HAP-1 (cell line): ENCODE results near the gene PHKG1.
"Not testable (repeated sequence)": the region's sequence is repeated elsewhere in the genome, so short reads cannot be mapped to it uniquely, and the experiment has no call there.

Source experiments
- DNase-seq, 2 experiments: peaks; one replicate each; pipeline ENCODE4 v3.0.0-alpha.2; 2016 to 2020; ENCODE audit warnings: low spot score in 2 of 2
- H3K27me3 ChIP-seq: fragments of 250-450 bp; sonication (Bioruptor Pico); 2 replicates; pipeline ENCODE4 v1.5.1; 2020; ENCODE audit warnings: low read depth, mild to moderate bottlenecking, moderate library complexity
- H3K36me3 ChIP-seq: fragments of 250-450 bp; sonication (Bioruptor Pico); replicated peaks from 2 replicates; pipeline ENCODE4 v1.5.1; 2020; ENCODE audit warnings: mild to moderate bottlenecking
- H3K4me1 ChIP-seq: fragments of 250-450 bp; sonication (Bioruptor Pico); 2 replicates; pipeline ENCODE4 v1.5.1; 2020; ENCODE audit warnings: mild to moderate bottlenecking
- H3K4me3 ChIP-seq: fragments of 250-450 bp; sonication (Bioruptor Pico); 2 replicates; pipeline ENCODE4 v1.5.1; 2020; ENCODE audit warnings: mild to moderate bottlenecking, moderate library complexity
- H3K9me3 ChIP-seq: fragments of 250-450 bp; sonication (Bioruptor Pico); 2 replicates; pipeline ENCODE4 v1.5.1; 2020; ENCODE audit warnings: mild to moderate bottlenecking, moderate library complexity
- in situ Hi-C: fragments of 300-500 bp; cut with MboI; formaldehyde crosslinking; loops from 3 replicates; pipeline ENCODE4 v1.14.3; 2020; ENCODE audit warnings: low sequenced_read_pairs, inconsistent platforms, mixed read lengths

The PHKG1 gene

GRCh38 chr7:56099653-56100052 is 6.9 kb upstream of the PHKG1 start:
- peaks cover 54% of the 10 kb centered on the region for H3K36me3 ChIP-seq

DNA sequence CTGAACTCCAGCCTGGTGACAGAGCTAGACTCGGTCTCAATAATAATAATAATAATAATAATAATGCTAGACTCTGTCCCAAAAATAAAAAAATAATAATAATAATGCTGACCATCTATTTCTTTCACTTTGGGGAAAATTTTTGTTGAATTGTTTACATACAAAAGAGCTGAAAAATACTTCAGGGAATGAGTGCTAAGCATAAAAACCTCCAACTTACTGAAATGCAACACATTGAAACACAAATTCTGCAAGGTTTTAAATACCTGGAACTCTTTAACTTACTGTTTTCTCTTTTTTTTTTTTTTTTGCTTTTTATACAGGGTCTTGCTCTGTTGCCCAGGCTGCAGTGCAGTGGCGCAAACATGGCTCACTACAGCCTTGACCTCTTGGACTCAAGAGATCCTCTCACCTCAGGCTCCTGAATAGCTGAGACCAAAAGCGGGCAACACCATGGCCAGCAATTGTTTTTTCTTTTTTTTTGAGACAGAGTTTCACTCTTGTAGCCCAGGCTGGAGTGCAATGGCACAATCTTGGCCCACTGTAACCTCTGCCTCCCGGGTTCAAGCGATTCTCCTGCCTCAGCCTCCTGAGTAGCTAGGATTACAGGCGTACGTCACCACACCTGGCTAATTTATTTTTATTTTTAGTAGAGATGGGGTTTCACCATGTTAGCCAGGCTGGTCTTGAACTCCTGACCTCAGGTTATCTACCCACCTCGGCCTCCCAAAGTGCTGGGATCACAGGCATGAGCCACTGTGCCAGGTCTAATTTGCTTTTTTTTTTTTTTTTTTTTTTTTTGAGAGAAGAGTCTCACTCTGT is 5.6 kb upstream of the PHKG1 start:
- H3K4me3 ChIP-seq, H3K9me3 ChIP-seq, DNase-seq, H3K27me3 ChIP-seq, in situ Hi-C loops, H3K4me1 ChIP-seq: not testable (repeated sequence)
- peaks cover 44% of the 10 kb centered on the region for H3K36me3 ChIP-seq

More at GRCh38 chr7:56099653-56100052, 6.9 kb upstream of the PHKG1 start:
- no peak for DNase-seq
- Histone ChIP-seq H3K27me3 (no peaks in the 10 kb centered on the region), H3K4me3 (no peak overlapping the region), H3K4me1 (no peaks in the 10 kb centered on the region), H3K9me3 (no peaks in the 10 kb centered on the region)
- in situ Hi-C loops: loop anchor here (10.0 kb wide), 1 partner anchor 735 kb away; the partner anchor contains the start of gene LANCL2

- Histone ChIP-seq H3K27me3 (no peaks in the 10 kb centered on the region), H3K9me3 (no peaks in the 10 kb centered on the region), H3K4me1 (no peaks in the 10 kb centered on the region), H3K4me3 (no peak overlapping the region), H3K36me3 (peaks cover 37% of the 10 kb centered on the region)
- DNase-seq: no peak
- in situ Hi-C loops: no loop called here
These were observed 4.9 kb upstream of the PHKG1 start for GRCh38 chr7:56097700-56098099.

- H3K36me3 ChIP-seq, H3K9me3 ChIP-seq, DNase-seq, H3K27me3 ChIP-seq, H3K4me3 ChIP-seq, in situ Hi-C loops, H3K4me1 ChIP-seq: not testable (repeated sequence)
These were observed 364 bp downstream of the PHKG1 start for GRCh38 chr7:56092388-56092787.

- no peaks in the 10 kb centered on the region for H3K9me3 ChIP-seq
- no peak overlapping the region for H3K4me3 ChIP-seq
- no peaks in the 10 kb centered on the region for H3K27me3 ChIP-seq
- in situ Hi-C loops: no loop called here
- no peaks in the 10 kb centered on the region for H3K36me3 ChIP-seq
- no peak for DNase-seq
- H3K4me1 ChIP-seq: no peaks in the 10 kb centered on the region
These were observed 1.2 kb downstream of the PHKG1 start for GRCh38 chr7:56091591-56091990.

- Histone ChIP-seq H3K36me3 (no peaks in the 10 kb centered on the region), H3K4me3 (no peak overlapping the region), H3K9me3 (no peaks in the 10 kb centered on the region), H3K4me1 (no peaks in the 10 kb centered on the region), H3K27me3 (no peaks in the 10 kb centered on the region)
- in situ Hi-C loops: no loop called here
- no peak for DNase-seq
These were observed 5.3 kb downstream of the PHKG1 start for GRCh38 chr7:56087445-56087844.

- H3K4me3 ChIP-seq: no peak overlapping the region
- no peaks in the 10 kb centered on the region for H3K4me1 ChIP-seq
- H3K9me3 ChIP-seq: no peaks in the 10 kb centered on the region
- no peak for DNase-seq
- H3K27me3 ChIP-seq: no peaks in the 10 kb centered on the region
- no peaks in the 10 kb centered on the region; the same call in 1 of the 2 replicates for H3K36me3 ChIP-seq
- in situ Hi-C loops: no loop called here
These were observed 6.0 kb downstream of the PHKG1 start for GRCh38 chr7:56086761-56087160.

- H3K4me1 ChIP-seq: no peaks in the 10 kb centered on the region
- no peaks in the 10 kb centered on the region for H3K27me3 ChIP-seq
- in situ Hi-C loops: no loop called here
- no peak for DNase-seq
- no peaks in the 10 kb centered on the region for H3K9me3 ChIP-seq
- H3K4me3 ChIP-seq: no peak overlapping the region
- H3K36me3 ChIP-seq: peaks cover 15% of the 10 kb centered on the region
These were observed 9.5 kb downstream of the PHKG1 start for GRCh38 chr7:56083150-56083785.

DNA sequence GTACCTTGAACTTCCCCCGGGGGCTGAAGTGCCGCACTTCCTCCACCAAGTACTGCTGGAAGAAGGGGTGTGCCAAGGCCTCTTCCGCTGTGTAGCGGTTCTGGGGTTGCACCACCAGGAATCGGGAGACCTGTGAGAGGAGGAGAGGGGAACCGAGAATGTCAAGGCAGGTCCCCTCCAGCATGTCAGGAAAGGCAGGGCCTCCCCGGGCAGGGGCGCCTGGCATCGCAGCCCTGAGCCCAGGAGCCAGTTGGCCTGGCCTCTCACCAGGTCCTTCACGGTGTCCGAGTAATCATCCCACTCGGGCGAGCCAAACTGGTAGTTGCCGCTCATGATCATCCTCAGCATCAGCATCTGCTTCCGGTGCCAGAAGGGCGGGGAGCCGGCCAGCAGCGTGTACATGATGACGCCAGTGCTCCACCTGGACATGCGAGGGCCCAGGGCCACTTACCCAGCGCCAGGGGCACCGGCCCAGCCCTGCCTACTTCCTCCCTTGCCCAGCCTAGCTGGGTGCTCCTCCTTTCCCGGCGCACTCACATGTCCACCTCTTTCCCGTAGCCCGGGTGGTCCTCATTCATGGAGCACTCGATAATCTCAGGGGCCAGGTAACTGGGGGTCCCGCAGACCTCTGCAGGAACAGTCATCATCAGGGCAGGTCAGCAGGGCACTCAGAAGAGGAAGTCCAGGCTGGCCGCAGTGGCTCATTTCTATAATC is 11.0 kb downstream of the PHKG1 start:
- in situ Hi-C loops: no loop called here
- Histone ChIP-seq H3K4me1 (no peaks in the 10 kb centered on the region), H3K9me3 (no peaks in the 10 kb centered on the region), H3K36me3 (peaks cover 18% of the 10 kb centered on the region), H3K27me3 (no peaks in the 10 kb centered on the region), H3K4me3 (no peak overlapping the region)
- DNase-seq: no peak

DNA sequence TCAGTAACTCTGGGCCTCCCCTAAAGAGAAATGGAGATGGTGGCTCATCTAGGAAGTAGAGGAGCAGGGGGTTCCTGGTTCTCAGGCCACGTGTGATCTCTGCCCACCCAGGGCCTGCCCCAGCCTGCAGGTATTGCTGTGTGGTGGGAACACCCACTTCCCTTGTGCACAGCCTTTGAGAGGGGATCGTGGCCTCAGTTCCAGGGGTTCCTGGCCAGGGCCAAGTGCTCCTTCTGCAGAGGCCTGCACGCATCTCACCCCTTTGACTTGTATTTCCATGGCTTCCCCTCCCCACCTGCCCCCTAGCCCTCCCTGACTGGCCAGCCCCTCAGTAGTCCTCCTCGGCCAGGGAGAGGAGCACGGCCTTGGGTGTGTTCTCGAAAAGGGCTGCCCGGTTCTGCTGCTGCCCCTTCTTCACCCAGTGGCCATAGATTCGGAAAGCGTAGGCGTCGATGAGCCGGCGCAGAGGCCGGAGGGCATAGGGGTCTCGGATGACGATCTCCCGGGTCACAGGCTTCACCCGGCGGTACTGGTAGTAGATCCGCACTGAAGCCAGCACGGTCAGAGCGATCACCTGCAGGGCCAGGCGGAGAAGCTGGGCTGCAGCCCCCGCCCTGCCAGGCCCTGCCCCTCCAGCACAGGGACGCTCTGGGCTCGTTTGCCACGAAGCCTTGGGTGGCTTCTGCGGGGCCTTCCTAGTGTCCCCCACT is 11.9 kb downstream of the PHKG1 start:
- H3K36me3 ChIP-seq: peaks cover 18% of the 10 kb centered on the region
- H3K27me3 ChIP-seq, in situ Hi-C loops, DNase-seq, H3K9me3 ChIP-seq, H3K4me1 ChIP-seq, H3K4me3 ChIP-seq: not testable (repeated sequence)

GRCh38 chr7:56079450-56080185 is 13.1 kb downstream of the PHKG1 start:
- Histone ChIP-seq H3K27me3 (no peaks in the 10 kb centered on the region), H3K36me3 (peaks cover 20% of the 10 kb centered on the region), H3K9me3 (no peaks in the 10 kb centered on the region), H3K4me1 (no peaks in the 10 kb centered on the region), H3K4me3 (no peak overlapping the region)
- no peak for DNase-seq
- in situ Hi-C loops: loop anchor here (10.0 kb wide), 1 partner anchor 435 kb away; no protein-coding TSS in a partner anchor

GRCh38 chr7:56078196-56078595 is 14.6 kb downstream of the PHKG1 start:
- in situ Hi-C loops: loop anchor here (10.0 kb wide), 1 partner anchor 433 kb away; no protein-coding TSS in a partner anchor
- H3K36me3 ChIP-seq: peaks cover 27% of the 10 kb centered on the region
- no peak for DNase-seq
- no peaks in the 10 kb centered on the region for H3K4me1 ChIP-seq
- no peak overlapping the region for H3K4me3 ChIP-seq
- H3K9me3 ChIP-seq: no peaks in the 10 kb centered on the region
- no peaks in the 10 kb centered on the region for H3K27me3 ChIP-seq

DNA sequence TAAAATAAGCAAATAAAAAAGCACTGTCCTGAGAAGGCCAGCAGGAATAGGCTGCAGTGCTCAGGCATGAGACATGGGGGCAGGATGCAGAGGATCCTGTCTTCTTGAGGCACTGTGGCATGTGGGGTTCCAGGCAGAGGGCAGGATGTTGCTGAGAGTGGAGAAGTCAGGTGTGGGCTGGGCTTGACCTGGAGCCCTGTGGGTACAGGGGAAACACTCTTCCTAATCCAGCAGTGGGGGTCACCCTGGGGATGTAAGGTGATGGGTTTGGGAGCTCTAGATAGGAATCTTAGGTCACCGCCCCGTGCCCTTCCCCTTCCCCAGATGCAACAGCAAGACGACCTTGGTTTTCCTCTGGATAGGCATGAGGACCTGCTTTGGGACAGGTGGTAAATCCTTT is 15.1 kb downstream of the PHKG1 start:
- Histone ChIP-seq H3K36me3 (peaks cover 31% of the 10 kb centered on the region), H3K4me3 (no peak overlapping the region), H3K9me3 (no peaks in the 10 kb centered on the region), H3K4me1 (no peaks in the 10 kb centered on the region), H3K27me3 (no peaks in the 10 kb centered on the region)
- in situ Hi-C loops: loop anchor here (10.0 kb wide), 1 partner anchor 433 kb away; no protein-coding TSS in a partner anchor
- DNase-seq: no peak
